Type B pancreatic cell (in vitro differentiated cells): Measurements from ENCODE around the gene ZNF25. TPM values are rescaled to one million over a fixed set of nuclear protein-coding genes. Genes with fewer than 3 reads are reported as not detected.
"Not testable (repeated sequence)": the region's sequence is repeated elsewhere in the genome, so short reads cannot be mapped to it uniquely, and the experiment has no call there.

ENCODE experiments used
- DNase-seq: peaks from one replicate; pipeline ENCODE4 v3.0.0; 2021; ENCODE audit warnings: mixed read lengths; ENCODE audit not compliant: unreplicated experiment; ENCODE audit errors: extremely low spot score
- H3K27ac Mint-ChIP-seq: 2 replicates; pipeline ENCODE4 v1.8.0; 2021; ENCODE audit warnings: mild to moderate bottlenecking, mixed read lengths
- H3K27me3 Mint-ChIP-seq: 2 replicates; pipeline ENCODE4 v1.8.0; 2021; ENCODE audit warnings: mixed read lengths
- H3K36me3 Mint-ChIP-seq: 2 replicates; pipeline ENCODE4 v1.8.0; 2021; ENCODE audit warnings: mixed read lengths
- H3K4me1 Mint-ChIP-seq: one replicate; pipeline ENCODE4 v1.8.0; 2021; ENCODE audit warnings: mixed read lengths; ENCODE audit not compliant: unreplicated experiment
- H3K4me3 Mint-ChIP-seq: 2 replicates; pipeline ENCODE4 v1.8.0; 2021; ENCODE audit warnings: mild to moderate bottlenecking, mixed read lengths
- H3K9me3 Mint-ChIP-seq: 2 replicates; pipeline ENCODE4 v1.8.0; 2021; ENCODE audit warnings: mixed read lengths
- total RNA-seq: library from RNA; stranded (reverse); gene quantifications from 2 replicates; pipeline ENCODE4 v1.2.1, GENCODE V29; 2021; ENCODE audit warnings: low replicate concordance
- TF ChIP-seq, protein P1 (sequence below): fragments of 200-600 bp; sonication (generic); conservative IDR thresholded peaks from 2 replicates; pipeline ENCODE4 v1.5.0; 2021; ENCODE audit warnings: antibody characterized with exemption, mild to moderate bottlenecking

Gene ZNF25
- total RNA-seq, 1 donor from 2014 or later: 6.9 TPM

DNA sequence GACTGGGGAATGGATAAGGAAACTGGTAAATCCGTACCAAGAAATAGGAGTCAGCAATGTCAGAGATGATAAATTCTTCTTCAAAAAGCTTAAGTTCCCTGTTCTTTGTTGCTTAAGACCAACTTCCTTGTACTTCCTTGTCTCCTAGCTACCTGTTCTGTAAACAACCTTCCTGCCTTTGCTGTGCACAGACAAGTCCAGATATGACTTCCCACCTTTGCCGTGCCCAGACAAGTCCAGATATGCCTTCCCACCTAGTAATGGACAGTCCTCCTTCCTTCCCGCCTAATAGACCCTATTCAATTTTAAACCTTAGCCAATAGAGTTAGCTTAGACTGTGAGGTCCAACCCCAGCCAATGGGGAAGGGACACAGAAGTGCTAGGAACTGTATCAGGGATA, 31.5 kb upstream of the ZNF25 start:
- no peaks in the 10 kb centered on the region for H3K9me3 Mint-ChIP-seq
- peak overlapping the region; percentile 50 for H3K4me3 Mint-ChIP-seq
- peaks cover 20% of the 10 kb centered on the region for H3K4me1 Mint-ChIP-seq
- H3K36me3 Mint-ChIP-seq: peaks cover 5% of the 10 kb centered on the region
- H3K27me3 Mint-ChIP-seq: no peaks in the 10 kb centered on the region
- H3K27ac Mint-ChIP-seq: peak overlapping the region; percentile 83
- TF ChIP-seq, protein P1, sequence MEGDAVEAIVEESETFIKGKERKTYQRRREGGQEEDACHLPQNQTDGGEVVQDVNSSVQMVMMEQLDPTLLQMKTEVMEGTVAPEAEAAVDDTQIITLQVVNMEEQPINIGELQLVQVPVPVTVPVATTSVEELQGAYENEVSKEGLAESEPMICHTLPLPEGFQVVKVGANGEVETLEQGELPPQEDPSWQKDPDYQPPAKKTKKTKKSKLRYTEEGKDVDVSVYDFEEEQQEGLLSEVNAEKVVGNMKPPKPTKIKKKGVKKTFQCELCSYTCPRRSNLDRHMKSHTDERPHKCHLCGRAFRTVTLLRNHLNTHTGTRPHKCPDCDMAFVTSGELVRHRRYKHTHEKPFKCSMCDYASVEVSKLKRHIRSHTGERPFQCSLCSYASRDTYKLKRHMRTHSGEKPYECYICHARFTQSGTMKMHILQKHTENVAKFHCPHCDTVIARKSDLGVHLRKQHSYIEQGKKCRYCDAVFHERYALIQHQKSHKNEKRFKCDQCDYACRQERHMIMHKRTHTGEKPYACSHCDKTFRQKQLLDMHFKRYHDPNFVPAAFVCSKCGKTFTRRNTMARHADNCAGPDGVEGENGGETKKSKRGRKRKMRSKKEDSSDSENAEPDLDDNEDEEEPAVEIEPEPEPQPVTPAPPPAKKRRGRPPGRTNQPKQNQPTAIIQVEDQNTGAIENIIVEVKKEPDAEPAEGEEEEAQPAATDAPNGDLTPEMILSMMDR: no peak
- no peak for DNase-seq

- Mint-ChIP-seq H3K4me3 (no peak overlapping the region), H3K27me3 (no peaks in the 10 kb centered on the region), H3K9me3 (no peaks in the 10 kb centered on the region), H3K27ac (no peak overlapping the region), H3K4me1 (peaks cover 17% of the 10 kb centered on the region), H3K36me3 (peaks cover 2% of the 10 kb centered on the region)
- no peak for DNase-seq
- TF ChIP-seq, protein P1: no peak
Measured at GRCh38 chr10:38007551-38007950, 31.1 kb upstream of the ZNF25 start.

DNA sequence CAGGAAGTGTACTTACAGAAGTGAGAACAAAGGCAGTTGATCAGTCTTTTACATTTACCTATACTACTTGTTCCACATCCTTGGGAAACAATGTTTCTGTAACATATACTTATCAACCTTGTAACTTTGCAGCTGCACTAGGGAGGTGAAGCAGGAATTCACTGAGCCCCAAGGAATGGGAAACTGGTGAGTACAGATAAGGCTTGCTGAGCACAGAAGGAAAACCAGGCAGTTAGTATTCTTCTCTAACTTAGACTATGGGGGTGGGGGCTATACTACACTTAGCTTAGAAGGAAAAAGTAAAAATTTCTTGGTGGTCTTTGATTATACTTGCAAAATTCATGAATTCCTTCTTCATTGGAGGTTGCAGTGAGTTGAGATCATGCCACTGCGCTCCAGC, 27.1 kb upstream of the ZNF25 start:
- TF ChIP-seq, protein P1: no peak
- H3K27ac Mint-ChIP-seq: no peak overlapping the region
- no peaks in the 10 kb centered on the region for H3K36me3 Mint-ChIP-seq
- no peaks in the 10 kb centered on the region for H3K27me3 Mint-ChIP-seq
- H3K9me3 Mint-ChIP-seq: no peaks in the 10 kb centered on the region
- no peak overlapping the region for H3K4me3 Mint-ChIP-seq
- H3K4me1 Mint-ChIP-seq: no peaks in the 10 kb centered on the region
- DNase-seq: no peak

DNA sequence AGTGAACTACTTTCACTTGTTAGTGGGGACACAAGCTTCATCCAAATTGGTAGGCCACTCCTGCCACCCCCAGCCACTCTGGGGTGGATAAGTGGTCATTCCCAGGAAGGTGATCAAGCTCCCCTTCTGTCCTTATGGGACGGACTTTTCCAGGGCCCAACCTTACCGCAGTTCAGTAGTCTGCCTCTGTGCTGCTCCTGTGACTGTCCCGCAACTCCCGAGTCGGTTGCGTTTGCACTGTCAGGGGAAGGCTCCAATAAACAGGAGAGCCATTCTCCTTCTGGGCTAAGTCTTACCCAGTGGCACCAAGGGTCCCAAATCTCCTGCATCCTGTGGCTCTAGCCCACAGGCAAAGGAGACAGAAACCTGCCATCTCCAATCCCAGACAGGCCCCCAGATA, 26.6 kb upstream of the ZNF25 start:
- Mint-ChIP-seq H3K27me3 (no peaks in the 10 kb centered on the region), H3K27ac (no peak overlapping the region), H3K36me3 (no peaks in the 10 kb centered on the region), H3K4me1 (no peaks in the 10 kb centered on the region), H3K9me3 (no peaks in the 10 kb centered on the region), H3K4me3 (no peak overlapping the region)
- DNase-seq: no peak
- TF ChIP-seq, protein P1: no peak

GRCh38 chr10:38000474-38000873, 24.0 kb upstream of the ZNF25 start:
- H3K9me3 Mint-ChIP-seq, H3K27ac Mint-ChIP-seq, H3K27me3 Mint-ChIP-seq, H3K36me3 Mint-ChIP-seq, H3K4me1 Mint-ChIP-seq, H3K4me3 Mint-ChIP-seq, DNase-seq: not testable (repeated sequence)

DNA sequence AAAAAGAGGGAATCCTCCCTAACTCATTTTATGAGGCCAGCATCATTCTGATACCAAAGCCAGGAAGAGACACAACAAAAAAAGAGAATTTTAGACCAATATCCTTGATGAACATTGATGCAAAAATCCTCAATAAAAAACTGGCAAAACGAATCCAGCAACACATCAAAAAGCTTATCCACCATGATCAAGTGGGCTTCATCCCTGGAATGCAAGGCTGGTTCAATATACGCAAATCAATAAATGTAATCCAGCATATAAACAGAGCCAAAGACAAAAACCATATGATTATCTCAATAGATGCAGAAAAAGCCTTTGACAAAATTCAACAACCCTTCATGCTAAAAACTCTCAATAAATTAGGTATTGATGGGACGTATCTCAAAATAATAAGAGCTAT, 22.5 kb upstream of the ZNF25 start:
- H3K4me3 Mint-ChIP-seq, H3K36me3 Mint-ChIP-seq, DNase-seq, H3K27ac Mint-ChIP-seq, H3K4me1 Mint-ChIP-seq, H3K9me3 Mint-ChIP-seq, H3K27me3 Mint-ChIP-seq: not testable (repeated sequence)

DNA sequence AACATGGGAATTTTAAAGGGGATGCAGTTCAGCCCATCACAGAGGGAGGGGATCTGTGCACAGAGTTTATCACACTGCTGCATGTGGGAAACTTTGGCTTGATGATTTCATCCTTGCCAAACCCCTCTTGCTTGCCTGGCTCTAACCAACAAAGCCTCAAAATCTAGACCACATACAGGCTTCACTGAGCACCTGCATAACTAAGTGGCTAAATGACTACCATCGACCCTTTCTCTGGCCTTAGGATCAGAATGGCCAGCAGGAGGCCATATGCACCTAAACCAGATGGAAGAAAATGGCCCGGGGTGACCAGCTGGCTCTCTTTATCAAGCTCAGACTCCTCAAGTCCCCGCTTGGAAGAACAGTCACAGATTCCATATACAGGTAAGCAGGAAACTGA, 15.6 kb upstream of the ZNF25 start:
- TF ChIP-seq, protein P1: no peak
- no peaks in the 10 kb centered on the region for H3K9me3 Mint-ChIP-seq
- H3K4me1 Mint-ChIP-seq: no peaks in the 10 kb centered on the region
- H3K36me3 Mint-ChIP-seq: no peaks in the 10 kb centered on the region
- no peak overlapping the region for H3K27ac Mint-ChIP-seq
- H3K27me3 Mint-ChIP-seq: no peaks in the 10 kb centered on the region
- no peak for DNase-seq
- H3K4me3 Mint-ChIP-seq: no peak overlapping the region
